PFSK-1 (cell line): ENCODE results near the gene ANKRD60.
A peak's percentile ranks its signal among the peaks of the same experiment; 100 is the strongest.

Experiments
- FOXP2 ChIP-seq: optimal IDR thresholded peaks from 2 replicates; pipeline ENCODE3; 2011; ENCODE audit warnings: borderline replicate concordance, control low read depth, inconsistent platforms; ENCODE audit not compliant: insufficient read depth; ENCODE audit errors: extremely low read length, extremely low read depth
- POLR2AphosphoS5 ChIP-seq: IDR thresholded peaks from 2 replicates; pipeline ENCODE4 v1.6.1; 2012; ENCODE audit warnings: low read depth, mild to moderate bottlenecking, control low read depth, low read length, moderate library complexity
- REST ChIP-seq, 2 experiments: IDR thresholded peaks; 2 replicates each; pipeline versions ENCODE4 v1.6.1 to v1.8.0; 2011 to 2012; ENCODE audit warnings: low read depth in 2 of 2, low read length in 2 of 2, control low read depth in 1 of 2, inconsistent platforms in 1 of 2, mild to moderate bottlenecking in 1 of 2, moderate library complexity in 1 of 2; ENCODE audit not compliant: insufficient read depth in 1 of 2
- SIN3A ChIP-seq: IDR thresholded peaks from 2 replicates; pipeline ENCODE4 v1.6.1; 2012; ENCODE audit warnings: mild to moderate bottlenecking, low read length, moderate library complexity, borderline replicate concordance; ENCODE audit not compliant: insufficient read depth
- TAF1 ChIP-seq: IDR thresholded peaks from 2 replicates; pipeline ENCODE4 v1.6.1; 2012; ENCODE audit warnings: low read length, control low read depth, borderline replicate concordance; ENCODE audit not compliant: insufficient read depth

ANKRD60 gene

GRCh38 chr20:58271606-58272351, 43.3 kb upstream of the ANKRD60 start:
- TF ChIP-seq SIN3A (peak; percentile 82; the same call in 1 of the 2 replicates), REST (IDR thresholded peaks at IDR 0.05; ENCODE audit: insufficient read depth in 1 of 2, low read depth in 2 of 2, low read length in 2 of 2) (no peak)

- TF ChIP-seq POLR2AphosphoS5 (no peak; the same call in 1 of the 2 replicates), TAF1 (peak; percentile 53; the same call in 1 of the 2 replicates), REST (IDR thresholded peaks at IDR 0.05; ENCODE audit: insufficient read depth in 1 of 2, low read depth in 2 of 2, low read length in 2 of 2) (peak in 1 of 2 experiments; percentile 45; a peak in 1 of 4 replicates), SIN3A (no peak), FOXP2 (peak; percentile 93)
Measured at GRCh38 chr20:58268936-58269619, 40.6 kb upstream of the ANKRD60 start.

GRCh38 chr20:58268421-58268821, 40.0 kb upstream of the ANKRD60 start:
- no peak for TF ChIP-seq TAF1
- TF ChIP-seq FOXP2 = no peak
- TF ChIP-seq REST (IDR thresholded peaks at IDR 0.05; ENCODE audit: insufficient read depth in 1 of 2, low read depth in 2 of 2, low read length in 2 of 2) = no peak

GRCh38 chr20:58267389-58268215, 39.1 kb upstream of the ANKRD60 start:
- 0 out of 2 replicates have a peak, but pooled peaks have one; percentile 35 for TF ChIP-seq TAF1
- TF ChIP-seq REST (IDR thresholded peaks at IDR 0.05; ENCODE audit: insufficient read depth in 1 of 2, low read depth in 2 of 2, low read length in 2 of 2) = no peak
